GM08714 (cell line): ENCODE data around the gene CEP170B.
"Not testable (repeated sequence)": the region's sequence is repeated elsewhere in the genome, so short reads cannot be mapped to it uniquely, and the experiment has no call there.

Experiments used
- H3K4me3 ChIP-seq: fragments of 200-500 bp; sonication (Bioruptor generic); 2 replicates; pipeline ENCODE4 v1.5.1; 2014; ENCODE audit warnings: mild to moderate bottlenecking, low read length, inconsistent platforms
- ZNF274 ChIP-seq: IDR thresholded peaks from 2 replicates; pipeline ENCODE4 v1.6.1; 2012; ENCODE audit warnings: mild to moderate bottlenecking, low read depth, low read length

CEP170B gene

GRCh38 chr14:104827177-104828055, 37.7 kb upstream of the CEP170B start:
- no peak overlapping the region for H3K4me3 ChIP-seq
- TF ChIP-seq ZNF274: no peak

DNA sequence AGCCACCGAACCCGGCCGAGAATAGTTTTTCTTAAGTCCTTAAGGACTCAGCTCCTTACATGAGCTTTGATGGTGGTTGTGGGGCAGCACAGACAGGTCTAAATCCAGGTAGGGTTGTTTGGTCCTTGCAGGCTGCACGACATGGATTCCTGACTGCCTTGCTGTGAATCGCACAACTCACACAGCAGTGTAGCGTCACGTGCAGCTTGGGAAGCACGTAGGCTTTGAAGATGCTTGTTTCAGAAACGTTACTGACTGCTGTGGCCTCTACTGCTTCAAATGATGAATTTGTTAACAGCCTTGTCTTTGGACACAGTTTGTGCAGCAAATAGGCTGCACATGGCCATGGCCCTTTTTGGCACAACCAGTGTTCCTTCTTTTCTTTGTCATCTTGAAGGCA, 34.3 kb upstream of the CEP170B start:
- TF ChIP-seq ZNF274: no peak
- no peak overlapping the region for H3K4me3 ChIP-seq

DNA sequence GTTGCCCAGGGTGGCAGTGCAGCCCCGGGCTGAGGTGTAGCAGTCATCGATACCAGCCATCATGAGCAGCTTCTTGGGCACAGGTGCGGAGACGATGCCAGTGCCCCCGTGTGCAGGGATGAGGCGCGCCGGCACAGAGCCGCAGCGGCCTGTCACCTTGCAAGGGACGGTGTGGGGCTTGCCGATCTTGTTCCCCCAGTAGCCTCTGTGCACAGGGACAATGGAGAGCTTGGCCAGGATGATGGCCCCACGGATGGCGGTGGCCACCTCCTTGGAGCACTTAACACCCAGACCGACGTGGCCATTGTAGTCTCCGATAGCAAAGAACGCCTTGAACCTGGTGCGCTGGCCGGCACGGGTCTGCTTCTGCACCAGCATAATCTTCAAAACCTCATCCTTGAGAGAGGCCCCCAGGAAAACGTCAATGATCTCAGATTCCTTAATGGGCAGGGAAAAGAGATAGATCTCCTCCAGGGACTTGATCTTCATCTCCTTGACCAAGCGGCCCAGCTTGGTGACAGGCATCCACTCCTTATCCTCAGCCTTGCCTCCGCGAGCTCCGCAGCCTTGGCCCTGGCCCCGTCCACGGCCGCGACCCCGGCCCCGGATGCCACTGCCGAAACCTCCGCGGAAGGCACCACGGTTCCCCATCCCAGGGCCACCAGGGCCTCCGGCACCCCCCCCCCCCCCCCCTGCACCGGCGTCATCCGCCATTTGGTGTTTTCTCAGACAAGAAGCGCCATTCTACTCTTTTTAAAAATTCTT, 28.7 kb upstream of the CEP170B start:
- not testable (repeated sequence) for H3K4me3 ChIP-seq

DNA sequence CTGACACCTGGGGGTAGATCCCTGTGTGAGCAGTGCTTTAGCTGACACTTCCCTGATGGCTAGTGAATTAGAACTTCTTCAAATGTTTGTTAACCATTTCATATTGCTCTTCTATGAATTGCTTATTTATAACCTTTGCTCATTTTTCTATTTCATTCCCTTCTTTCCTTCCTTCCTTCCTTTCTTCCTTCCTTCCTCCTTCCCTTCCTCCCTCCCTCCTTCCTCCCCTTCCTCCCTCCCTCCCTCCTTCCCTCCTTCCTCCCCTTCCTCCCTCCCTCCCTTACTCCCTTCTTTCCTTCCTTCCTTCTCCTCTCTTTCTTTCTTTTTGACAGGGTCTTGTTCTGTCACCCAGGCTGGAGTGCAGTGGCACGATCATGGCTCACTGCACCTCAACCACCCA, 23.3 kb upstream of the CEP170B start:
- no peak for TF ChIP-seq ZNF274
- H3K4me3 ChIP-seq: no peak overlapping the region

DNA sequence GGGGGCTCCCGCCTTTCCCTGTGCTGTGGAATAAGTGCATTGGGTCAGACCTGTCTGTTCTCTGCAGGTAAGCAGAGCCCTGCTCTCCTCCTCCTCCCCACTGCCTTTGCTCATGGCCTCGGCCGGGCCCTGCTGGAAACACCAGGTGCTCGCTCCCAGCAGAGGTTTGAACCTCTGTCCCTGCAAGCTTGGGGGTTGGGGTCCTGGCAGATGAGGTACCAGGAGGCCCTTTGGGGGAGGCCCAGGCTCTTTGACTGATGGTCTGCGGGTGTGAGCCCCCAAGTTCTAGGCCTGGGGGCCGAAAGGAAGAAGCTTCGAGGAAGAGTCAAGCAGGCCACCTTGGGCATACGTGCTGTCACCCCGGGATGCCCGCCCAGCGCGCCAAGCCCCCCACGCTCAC, 22.1 kb upstream of the CEP170B start:
- no peak overlapping the region for H3K4me3 ChIP-seq

DNA sequence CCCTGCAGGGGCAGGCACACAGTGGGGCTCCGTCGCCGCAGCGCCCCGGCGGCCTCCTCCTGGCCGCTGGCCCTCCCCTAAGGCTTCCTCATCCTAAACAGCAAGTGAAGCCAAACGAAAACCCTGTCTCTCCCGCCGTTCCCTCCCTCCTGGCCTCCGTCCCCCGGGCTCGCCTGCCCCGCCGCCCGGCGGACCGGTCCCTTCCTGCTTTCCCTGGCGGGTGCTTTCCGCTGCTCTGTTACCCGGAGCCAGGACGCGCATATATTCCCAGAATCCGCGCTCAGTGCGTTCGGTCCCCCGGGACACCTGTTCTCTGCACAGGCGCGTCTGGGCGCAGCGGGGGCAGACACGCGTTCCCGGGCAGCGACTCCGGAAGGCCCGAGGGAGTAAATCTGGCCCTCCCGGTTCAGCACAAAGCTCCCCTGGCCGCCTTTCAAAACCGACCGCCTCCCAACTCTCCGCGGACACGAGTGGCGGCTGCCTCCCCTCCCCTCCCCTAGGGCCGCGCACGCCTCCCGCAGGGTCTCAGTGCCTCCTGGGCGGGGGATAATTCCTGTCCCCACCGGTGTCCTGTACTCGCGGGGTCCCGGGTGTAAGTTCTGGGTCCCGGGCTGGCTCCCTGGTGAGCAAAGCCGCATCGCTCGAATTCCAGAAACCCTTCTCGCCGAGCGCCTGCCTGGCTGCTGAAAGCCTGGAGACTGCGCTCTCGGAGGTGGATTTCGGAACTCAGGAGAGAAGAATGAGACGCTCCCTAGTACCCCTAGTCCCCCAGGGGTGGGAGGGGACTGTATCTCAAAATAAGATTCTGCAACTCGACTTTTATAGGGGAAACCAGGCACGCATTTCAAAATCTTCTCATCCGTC, 21.4 kb upstream of the CEP170B start:
- no peak for TF ChIP-seq ZNF274
- no peak overlapping the region for H3K4me3 ChIP-seq

More for the DNA sequence above, 22.1 kb upstream of the CEP170B start:
- no peak for TF ChIP-seq ZNF274

DNA sequence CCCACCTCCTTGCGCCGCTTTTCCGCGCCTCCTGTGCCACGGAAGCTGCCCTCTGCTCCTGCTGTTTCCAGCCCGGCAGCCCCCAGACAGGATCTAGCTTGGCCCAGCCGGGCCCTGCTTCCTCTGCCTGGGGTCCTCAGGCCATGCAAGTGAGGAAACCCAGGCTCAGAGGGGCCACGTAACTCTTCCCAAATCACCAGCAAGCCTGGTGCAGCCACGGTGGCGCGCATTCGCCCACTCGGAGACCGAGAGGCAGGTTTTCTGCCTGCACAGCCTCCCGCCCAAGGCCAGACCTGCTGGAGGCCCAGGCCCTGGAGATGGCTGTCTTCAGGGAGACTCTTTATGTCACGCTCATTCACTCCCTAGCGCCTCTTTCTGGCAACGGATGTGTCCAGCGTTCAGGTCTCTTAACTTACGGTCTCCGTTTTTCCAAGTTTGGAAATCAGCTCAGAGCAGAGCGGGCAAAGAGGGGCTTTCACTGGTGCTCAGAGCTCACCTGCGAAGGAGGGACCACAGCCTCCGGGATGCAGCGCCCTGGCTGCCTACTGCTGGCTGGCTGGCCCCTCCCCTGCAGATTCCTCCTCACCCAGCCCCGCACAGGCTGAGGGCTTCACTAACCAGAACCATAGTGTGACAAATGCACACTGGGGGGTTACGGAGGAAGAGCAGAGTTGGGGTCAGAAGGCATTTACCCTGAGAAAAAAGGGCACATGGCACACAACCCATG, 20.6 kb upstream of the CEP170B start:
- no peak overlapping the region for H3K4me3 ChIP-seq
- TF ChIP-seq ZNF274: no peak

- no peak overlapping the region for H3K4me3 ChIP-seq
- no peak for TF ChIP-seq ZNF274
Observed at GRCh38 chr14:104845033-104845666, 19.9 kb upstream of the CEP170B start.

GRCh38 chr14:104845834-104846441, 19.1 kb upstream of the CEP170B start:
- H3K4me3 ChIP-seq: no peak overlapping the region
- no peak for TF ChIP-seq ZNF274

GRCh38 chr14:104852280-104852663, 12.8 kb upstream of the CEP170B start:
- no peak overlapping the region for H3K4me3 ChIP-seq
- TF ChIP-seq ZNF274: no peak

DNA sequence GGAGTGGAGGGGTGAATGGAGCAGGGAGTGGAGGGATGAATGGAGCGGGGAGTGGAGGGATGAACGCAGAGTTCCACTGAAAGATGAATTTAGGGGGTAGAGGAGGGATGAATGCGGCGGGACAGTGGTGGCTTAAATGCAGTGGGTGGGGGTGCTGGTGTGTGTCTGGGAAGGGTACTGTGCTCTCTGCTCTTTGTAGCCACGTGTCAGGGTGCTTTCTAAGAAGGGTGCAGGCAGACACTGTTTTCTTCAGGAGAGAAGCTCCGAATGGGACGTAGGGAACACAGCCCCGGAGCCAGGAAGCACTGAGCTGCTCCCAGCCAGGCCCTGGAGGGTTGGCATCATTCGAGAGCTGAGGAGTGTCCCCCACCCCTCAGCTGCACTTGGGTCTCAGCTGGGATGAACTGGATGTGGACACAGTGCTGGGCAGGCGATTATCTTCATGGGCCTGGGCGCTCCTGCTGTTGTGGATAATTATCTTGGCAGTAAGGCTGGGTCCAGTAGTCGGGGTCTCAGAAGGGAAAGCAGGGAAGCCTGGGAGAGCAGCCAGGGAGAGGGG, 9.5 kb upstream of the CEP170B start:
- H3K4me3 ChIP-seq: no peak overlapping the region
- TF ChIP-seq ZNF274: no peak

GRCh38 chr14:104856157-104856868, 8.8 kb upstream of the CEP170B start:
- TF ChIP-seq ZNF274: no peak
- H3K4me3 ChIP-seq: no peak overlapping the region
